Fibroblast of lung (primary cell): Measurements from ENCODE around the gene MAPKAPK5.

Experiments used
- EZH2 ChIP-seq: IDR thresholded peaks from 2 replicates; pipeline ENCODE4 v1.5.1; 2012; ENCODE audit warnings: low read length, control low read depth, mild to moderate bottlenecking; ENCODE audit errors: missing control alignments
- TF ChIP-seq, protein P1 (sequence below), 2 donors: IDR thresholded peaks in 1 of 2; conservative IDR thresholded peaks in 1 of 2; 1 replicate in 1 of 2; 2 replicates in 1 of 2; pipeline ENCODE4 v1.5.1; 2011 to 2012; ENCODE audit warnings: low read length in 2 of 2, control low read depth in 1 of 2, inconsistent platforms in 1 of 2, low read depth in 1 of 2, mild to moderate bottlenecking in 1 of 2

DNA sequence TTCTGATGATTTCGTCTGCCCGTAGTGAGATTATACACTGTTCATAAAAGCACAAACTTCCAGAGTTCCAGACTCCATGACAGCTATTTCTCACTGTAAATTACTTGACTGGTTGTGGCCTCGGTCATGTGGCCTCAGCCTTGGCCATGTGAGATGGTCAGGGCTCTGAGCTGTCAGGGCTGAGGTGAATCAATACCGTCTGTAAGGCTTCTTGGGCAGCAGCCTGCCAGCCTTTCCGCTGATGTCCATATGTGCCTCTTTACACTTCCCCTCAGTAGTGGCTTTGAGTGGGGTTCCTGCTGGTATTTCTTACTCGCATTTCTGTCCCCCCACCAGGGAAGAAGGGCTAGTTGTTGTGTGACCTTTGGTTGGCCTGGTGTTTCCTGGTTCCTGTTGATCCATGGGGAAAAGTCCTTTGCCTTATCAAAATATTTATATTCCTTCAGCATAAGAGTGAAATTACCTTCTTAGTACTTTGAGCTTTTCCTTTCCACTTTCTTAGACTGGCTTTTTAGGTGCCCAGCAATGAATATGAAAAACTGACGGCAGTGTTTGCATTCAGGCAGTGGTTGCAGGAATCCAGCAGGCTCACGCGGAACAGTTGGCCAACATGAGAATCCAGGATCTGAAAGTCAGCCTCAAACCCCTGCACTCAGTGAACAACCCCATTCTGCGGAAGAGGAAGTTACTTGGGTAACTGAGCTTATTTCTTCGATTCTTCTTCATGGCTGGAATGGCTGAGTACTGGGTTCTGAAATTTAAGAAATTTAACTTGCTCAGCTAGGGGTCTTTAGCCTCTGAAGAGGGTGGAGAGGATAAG lies 46.1 kb downstream of the MAPKAPK5 start:
- TF ChIP-seq, protein P1, sequence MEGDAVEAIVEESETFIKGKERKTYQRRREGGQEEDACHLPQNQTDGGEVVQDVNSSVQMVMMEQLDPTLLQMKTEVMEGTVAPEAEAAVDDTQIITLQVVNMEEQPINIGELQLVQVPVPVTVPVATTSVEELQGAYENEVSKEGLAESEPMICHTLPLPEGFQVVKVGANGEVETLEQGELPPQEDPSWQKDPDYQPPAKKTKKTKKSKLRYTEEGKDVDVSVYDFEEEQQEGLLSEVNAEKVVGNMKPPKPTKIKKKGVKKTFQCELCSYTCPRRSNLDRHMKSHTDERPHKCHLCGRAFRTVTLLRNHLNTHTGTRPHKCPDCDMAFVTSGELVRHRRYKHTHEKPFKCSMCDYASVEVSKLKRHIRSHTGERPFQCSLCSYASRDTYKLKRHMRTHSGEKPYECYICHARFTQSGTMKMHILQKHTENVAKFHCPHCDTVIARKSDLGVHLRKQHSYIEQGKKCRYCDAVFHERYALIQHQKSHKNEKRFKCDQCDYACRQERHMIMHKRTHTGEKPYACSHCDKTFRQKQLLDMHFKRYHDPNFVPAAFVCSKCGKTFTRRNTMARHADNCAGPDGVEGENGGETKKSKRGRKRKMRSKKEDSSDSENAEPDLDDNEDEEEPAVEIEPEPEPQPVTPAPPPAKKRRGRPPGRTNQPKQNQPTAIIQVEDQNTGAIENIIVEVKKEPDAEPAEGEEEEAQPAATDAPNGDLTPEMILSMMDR (conservative IDR thresholded peaks at IDR 0.05 in 1 of 2, IDR thresholded peaks at IDR 0.05 in 1 of 2; ENCODE audit: low read depth in 1 of 2, low read length in 2 of 2): no peak
- TF ChIP-seq EZH2: no peak
